Inflammatory macrophage treated with lipopolysaccharide for 1 hour (primary cell): ENCODE data around the gene GPR3.

ENCODE experiments used
- DNase-seq, 2 donors: peaks; one replicate each; pipeline ENCODE4 v3.0.0-alpha.2; 2020 to 2022

The GPR3 gene

DNA sequence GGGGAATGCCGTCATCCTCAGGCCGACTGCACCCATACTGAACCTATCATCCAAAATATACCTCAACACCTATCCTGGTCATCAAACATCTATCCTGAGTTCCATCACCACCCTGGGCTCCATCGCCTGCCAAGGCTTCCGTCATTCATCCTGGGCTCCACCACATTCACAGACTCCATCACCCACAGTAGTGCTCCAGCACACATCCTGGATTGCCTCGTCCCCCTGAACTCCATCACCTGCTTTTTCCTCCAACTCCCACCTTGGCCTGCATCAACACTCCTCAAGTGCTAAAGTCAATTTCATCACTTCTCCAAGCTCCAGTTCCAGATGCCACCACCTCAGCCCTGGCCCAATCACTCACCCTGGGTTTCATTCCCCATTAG lies 33.5 kb upstream of the GPR3 start:
- DNase-seq, result no peak

DNA sequence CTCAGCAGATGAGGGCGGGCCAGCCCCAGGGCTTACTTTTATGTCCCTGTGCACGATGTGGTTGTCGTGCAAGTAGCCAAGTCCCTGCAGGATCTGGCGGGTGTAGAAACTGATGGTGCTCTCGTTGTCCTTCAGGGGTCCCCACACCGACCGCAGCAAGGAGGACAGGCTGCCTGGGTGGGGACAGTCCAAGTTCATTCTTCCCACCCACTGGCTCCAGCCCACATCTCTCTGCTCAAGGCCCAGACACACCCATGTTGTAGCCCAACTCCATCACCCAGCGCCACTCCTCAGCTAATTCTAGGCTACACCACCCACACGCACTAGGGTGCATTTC lies 32.6 kb upstream of the GPR3 start:
- no peak for DNase-seq

DNA sequence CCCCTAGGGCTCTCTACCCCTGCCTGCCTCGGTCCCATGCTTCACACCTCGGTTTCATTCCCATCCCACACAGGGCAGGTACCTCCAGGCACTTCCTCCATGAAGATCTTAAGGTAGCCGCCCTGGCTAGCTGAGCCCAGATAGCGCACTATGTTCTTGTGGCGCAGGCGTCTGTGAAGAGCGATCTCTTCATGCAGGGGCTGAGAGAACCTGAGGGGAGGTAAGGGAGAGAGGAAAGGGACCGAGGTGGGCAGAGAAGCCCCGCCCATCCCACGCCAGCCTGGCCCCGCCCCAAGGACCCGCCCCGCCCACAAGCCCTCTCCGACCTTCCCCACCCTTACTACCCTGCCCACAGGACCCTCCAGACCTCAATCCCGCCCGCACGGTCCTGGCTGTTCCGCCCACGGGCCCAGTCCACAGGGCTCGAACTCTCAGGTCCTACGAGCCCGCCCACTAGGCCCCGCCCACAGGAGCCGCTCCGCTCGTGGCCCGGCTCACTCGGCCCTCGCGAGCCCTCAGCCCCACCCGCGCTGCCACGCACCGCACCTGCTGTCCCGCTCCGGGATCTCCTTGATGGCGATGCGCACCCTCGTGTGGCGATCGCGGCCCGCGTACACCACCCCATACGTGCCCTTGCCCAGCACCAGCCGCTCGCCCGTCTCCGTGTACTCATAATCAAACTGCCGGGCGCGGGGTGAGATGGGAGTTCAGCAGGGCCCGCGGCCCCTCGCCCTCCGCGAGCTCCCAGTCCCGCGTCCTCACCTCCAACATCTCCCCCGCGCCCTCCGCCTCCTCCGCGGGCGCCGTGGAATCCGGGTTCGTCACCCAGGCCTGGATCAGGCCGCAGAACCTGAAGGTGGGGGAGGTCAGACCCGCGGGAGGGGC lies 32.0 kb upstream of the GPR3 start:
- DNase-seq, result no peak

DNA sequence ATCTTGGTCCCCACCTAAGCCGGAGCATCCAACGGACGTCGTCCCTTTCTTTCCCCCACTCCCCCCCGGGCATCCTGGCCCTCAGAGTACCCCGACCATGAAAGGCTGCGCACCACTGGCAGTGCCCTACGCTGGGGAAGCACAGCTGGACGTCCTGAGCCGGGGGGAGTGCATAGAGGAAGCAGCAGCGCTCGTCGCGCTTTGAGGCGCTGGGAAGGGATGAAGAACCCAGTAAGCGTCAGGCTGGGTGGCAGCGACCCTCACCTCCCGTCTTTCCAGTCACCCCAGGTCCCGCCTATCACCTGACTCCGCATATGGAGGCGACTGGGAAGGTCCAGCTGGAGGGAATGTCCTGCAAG lies 31.4 kb upstream of the GPR3 start:
- DNase-seq, result no peak

DNA sequence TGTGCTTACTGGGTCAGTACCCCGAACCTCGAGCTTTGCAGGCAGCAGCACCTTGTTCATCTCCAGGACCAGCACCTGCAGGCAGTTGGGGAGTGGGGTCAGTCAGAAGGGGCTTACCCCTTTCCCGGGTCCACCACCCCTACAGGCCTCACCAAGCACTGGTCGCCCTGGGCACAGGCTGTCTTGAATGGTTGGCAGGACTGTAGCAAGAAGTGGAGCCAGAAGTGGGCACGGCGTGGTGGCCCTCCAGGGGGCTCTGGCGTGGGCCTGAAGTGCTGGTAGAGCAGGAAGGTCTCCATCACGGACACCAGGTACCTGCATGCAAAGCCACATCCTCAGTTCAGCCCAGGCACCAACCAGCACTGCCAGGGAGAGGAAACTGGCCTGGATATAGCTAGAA lies 30.9 kb upstream of the GPR3 start:
- DNase-seq, result no peak

DNA sequence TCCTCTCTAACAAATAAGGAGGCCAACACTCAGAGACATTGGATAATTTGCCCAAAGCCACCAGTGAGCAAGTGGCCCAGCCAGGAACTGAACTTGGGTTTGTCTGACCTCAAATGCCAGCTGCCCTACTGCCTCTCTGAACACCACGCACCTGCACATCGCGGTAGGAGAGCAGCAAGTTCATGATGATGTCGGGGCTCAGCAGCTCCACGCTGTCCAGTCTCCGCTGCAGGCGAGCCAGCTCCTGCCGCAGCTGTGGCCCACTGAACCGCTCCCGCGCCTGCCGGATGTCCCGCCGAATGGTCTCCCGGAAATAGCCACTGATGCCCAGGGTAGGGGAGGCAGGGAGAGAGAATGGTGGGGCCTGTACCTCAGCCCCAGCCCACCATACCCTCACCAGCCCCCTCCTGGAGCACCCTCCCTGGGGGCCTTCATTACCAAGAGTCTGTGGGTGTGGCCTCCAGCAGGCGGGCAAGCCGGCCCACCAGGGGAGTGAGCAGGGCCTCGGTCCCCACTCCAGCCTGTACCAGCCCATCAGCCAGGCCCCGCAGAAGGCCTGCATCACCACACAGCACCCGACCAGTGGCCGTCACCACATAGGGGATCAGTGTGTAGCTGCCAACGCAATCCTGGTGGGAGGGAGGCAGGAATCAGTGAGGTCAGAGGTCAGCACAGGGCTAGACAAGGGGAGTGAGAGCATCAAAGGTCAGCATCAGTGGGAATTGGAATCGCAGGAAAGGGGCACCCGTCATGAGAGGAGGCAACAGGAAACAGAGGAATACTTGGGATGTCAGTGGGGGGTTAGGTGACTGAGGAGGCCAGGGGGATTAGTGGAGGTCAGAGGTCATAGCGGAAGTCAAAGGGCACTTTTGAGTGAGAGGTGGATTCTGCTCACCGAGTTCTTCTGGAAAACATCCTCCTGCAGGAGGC lies 28.4 kb upstream of the GPR3 start:
- DNase-seq, result no peak

DNA sequence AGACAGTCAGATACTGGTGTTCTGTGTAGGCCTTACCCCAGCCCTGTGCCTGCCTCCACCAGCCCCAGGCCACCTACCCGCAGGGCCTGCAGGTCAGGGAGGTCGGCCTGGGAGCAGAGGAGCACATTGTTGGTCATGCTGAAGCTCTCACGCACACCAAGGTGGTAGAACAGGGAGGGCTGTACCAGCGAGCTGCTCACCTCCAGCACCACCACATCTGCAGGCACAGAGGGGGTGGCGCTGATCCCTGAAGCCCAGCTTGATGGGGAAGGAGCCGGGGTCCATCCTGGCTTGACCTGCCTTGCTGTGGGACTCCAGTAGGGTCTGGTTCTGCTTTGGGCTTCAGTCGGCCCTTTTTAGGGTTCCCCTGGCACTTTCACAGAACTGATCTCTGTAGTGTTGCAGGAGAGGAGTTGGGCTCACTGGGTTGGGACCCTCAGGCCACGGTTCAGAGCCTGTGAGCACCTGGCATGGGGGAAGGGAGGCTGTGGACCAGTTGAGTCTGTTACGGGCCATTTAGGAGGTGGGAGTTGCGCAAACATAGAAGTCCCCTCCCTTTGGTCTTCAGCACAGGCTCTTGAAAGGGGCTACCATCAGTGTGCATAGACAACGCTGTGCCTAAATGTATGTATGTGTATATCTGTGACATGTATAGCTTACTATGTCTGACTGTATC lies 27.6 kb upstream of the GPR3 start:
- DNase-seq, result no peak

DNA sequence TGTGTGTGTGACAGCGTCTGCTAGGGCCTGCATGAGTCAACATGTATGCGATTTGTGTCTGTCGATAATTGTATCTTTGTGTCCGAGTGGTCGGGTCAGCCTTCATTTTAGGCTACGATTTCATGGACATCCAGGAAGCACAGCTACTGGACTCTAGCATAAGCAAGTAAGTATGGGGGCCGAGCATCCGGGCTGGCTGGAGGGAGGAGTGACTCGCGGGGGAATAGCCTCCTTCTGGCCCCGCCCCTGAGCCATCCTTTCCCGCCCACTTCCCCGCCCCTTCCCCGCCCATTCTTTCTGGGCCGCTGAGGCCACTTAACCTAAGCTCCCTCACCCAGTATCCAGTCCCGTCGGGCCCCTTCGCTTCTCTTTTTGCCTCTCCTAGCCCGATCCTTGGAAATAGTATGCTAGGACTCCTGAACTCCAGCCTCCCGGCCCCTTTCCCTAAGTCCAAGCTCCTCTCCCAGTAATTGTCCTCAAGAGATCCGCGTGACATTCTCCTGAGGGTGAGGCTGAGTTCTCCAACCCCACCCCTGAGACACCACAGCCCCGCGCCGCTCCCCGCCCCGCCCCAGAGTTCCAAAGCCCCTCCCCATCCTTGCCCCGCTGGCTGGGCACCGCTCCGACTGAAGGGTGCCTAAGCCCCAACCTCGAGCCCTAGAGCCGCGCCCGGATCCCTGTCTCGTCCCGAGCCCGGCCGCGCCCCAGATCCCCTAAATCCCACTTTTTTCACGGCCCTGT lies 26.9 kb upstream of the GPR3 start:
- DNase-seq, result peak; percentile 78 to 93

DNA sequence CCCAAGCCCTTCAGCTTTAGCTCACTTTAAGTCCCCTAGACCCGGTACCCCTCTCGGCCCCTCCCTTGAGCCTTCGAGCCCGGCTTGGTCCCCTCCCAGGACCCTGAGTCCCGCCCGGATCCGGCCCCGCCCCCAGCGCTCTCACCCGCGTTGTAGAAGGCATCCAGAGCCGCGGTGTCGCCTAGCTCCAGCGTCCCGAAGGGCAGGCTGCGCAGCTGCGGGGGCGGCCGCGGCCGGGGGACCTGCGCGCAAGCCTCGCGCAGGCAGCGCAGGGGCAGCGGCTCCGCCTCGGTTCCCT lies 26.4 kb upstream of the GPR3 start:
- DNase-seq, result peak; percentile 71 to 74

DNA sequence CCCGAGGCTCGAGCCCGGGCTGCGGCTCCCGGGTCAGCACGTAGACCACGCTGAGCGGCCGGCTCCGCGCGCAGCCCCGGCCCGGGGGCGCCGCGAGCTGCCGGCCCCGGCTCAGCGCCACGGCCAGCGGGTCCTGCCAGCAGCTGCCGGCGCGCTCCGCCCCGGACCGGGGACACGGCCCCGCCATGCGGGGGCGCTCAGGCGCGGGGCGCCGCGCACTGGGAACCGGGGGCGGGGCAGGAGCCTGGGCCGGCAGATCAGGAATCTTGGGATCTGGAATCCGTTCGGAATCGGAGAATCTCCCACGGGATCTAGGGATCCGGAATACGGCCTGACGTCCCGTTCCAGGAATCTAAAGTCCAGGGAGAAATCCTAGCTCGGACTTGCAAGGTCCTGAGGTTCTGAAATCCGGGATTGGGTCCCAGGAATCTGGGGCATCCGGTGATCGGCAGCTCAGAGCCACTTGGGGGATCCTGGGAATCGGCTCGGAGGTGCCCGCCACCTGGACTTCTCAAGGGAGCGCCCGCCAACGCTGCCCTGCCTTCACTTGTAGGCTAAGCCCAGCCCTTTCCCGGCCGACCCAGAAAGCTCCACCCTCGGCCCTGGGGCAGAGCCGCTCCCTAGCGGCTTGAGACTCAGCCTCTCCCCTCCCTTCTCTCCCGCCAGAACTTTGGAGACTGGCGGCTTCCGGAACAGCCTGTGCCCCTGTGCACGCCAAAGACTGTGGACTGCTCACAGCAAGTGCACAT lies 25.8 kb upstream of the GPR3 start, which contains the start of gene MAP3K6:
Gene MAP3K6 (minus strand): TSS at position 551 of the 749 bp plus-strand sequence. CDS start 364 bp downstream, at position 187.
- DNase-seq, result peak; percentile 56 to 59

DNA sequence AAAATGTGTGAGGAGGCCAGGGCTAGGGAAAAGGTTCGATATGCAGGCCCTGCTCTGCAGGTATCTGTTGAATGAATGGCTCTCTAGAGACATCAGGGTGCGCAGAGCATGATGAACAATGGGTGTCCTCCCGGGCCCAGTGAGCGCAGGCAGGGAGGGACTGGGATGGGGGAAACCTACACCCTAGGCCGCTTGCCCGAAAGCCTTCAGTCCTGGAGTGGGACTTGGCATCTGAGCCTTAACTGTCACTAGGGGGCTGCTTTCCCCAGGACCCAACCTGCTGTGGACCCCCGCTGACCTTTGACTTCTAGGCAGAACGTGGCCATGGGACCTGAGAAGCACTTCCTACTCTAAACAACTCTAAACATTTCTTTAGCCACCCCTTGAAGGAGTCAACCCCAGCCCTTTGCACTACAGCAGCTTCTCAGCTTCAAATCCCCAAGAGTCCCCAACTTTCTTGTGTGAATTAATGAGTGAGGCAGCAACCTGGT lies 25.2 kb upstream of the GPR3 start:
- no peak for DNase-seq

DNA sequence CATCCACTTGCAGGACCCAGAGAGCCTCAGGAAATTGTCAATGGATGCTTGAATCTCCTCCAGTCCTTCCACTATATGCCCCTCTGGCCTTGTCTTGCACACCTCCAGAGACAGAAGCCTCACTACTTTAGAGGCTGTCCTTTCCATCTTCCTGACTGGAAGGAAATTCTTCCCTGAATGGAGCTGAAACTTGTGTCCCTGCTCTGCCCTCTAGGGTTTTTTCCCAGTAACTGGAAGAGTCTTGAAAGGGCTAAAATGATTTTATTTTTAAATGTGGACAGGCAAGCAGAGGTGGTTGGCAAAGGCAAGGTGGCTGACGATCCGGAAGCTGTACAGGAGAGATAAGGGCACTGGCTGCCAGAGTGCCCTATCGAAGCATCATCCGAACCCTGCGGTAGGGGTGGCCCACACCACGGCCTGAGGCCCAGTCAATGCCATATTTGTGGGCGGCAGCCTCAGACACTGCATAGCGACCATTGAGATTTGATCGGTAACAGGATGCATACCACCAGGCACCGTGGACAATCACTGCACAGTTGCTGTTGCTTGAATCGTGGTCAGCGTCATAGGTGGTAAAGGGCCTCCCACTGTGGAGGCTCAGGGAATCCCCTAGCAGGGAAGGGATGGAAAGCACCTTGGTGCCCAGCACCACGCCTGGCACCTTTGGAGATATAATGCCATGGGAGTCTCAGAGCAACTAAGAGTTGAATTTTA lies 23.4 kb upstream of the GPR3 start:
- no peak for DNase-seq

DNA sequence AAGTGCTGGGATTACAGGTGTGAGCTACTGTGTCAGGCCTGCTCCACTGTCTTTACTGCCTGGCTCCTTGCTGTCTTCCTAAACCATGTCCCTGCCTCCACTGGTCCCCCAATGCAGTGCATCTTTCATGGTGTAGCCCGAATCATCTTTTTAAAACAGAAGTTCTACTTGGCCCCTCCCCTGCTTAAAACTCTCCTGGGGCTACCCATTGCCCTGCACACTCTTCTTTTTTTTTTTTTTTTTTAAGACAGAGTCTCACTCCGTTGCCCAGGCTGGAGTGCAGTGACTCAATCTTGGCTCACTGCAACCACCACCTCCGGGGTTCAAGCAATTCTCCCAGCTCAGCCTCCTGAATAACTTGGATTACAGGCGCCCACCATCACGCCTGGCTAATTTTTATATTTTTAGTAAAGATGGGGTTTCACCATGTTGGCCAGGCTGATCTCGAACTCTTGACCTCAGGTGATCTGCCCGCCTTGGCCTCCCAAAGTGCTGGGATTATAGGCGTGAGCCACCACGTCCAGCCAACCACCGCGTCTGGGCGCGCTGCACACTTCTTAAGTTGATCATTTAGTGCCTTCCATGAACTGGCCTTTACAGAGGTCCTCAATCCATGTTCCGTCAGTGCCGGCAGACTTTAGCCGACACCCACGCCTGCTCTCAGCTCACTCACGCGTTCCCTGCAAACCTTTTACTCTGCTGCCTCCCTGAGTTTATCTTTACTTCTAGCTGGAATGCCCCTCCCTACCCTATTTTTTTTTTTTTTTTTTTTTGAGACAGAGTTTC lies 20.2 kb upstream of the GPR3 start:
- DNase-seq, result no peak

DNA sequence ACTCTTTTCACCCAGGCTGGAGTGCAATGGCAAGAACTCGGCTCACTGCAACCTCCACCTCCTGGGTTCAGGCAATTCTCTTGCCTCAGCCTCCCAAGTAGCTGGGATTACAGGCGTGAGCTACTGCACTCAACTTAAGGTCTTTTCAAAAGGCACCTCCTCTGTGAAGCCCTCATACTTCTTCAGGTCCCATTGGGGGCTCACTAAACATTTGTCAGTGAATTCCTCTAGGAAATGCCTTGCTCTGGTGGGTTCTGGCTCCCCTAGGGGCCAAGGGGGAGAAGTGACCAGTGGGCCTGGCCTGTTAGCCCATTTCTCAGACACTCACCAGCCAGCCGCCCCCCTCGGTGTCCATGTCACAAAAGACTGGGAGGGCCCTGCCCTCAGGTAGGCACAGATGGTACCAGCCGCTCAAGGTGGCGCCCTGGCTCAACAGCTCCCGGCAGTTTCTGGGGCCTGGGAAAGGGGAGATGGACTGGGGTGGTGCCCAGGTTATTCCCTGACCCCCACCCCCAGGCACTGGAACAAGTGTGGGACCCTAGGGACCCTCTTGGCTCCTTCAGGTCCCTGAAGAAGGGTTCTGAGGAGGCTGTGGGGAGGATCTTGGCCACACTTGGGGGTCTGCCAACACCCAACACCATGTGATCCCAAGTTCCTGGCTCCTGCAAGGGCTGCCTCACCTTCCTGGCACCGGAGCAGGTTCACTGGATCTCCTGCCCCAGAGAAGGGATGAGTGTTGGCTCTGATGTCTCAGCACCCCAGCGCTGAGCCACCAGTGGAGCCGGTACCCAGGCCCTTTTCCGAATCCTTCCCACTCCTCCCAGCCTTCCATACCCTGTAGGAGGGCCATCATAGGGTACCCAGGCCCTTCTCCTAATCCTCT lies 19.4 kb upstream of the GPR3 start:
- no peak for DNase-seq

DNA sequence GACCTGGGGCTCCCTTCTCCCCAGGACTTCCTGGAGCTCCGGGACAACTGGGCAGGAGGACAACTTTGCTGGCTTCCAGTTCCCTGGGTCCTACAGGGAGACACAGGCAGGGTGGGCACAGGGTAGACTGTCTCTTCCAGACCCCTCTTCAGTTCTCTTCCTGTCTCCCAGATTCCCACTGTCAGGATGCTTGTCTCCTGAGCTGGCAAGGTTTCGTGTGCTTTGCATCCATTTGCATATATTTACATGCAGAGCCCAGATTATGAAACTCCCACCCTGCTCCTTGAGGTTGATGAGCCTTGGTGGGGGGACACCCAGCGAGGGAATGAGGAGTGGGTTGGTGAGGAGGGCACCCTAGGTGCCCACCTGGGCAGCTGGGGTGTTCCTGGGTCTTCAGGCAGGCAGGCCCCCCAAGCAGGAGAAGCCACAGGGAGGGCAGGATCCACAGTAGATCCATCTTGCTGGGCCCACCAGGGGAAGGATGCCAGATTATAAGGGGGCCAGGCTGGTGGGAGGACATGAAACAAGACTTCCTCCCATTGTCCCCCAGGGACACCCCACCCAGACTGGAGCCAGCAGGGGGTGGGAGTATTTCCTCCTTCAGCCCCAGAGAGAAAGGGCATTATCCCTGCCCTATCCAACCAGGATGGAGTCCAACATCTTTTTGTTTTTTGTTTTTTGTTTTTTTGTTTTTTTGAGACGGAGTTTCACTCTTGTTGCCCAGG lies 17.9 kb upstream of the GPR3 start, which contains the start of gene FCN3:
Gene FCN3 (minus strand): TSS at position 463 of the 725 bp plus-strand sequence. CDS start 6 bp downstream, at position 457.
- no peak for DNase-seq

DNA sequence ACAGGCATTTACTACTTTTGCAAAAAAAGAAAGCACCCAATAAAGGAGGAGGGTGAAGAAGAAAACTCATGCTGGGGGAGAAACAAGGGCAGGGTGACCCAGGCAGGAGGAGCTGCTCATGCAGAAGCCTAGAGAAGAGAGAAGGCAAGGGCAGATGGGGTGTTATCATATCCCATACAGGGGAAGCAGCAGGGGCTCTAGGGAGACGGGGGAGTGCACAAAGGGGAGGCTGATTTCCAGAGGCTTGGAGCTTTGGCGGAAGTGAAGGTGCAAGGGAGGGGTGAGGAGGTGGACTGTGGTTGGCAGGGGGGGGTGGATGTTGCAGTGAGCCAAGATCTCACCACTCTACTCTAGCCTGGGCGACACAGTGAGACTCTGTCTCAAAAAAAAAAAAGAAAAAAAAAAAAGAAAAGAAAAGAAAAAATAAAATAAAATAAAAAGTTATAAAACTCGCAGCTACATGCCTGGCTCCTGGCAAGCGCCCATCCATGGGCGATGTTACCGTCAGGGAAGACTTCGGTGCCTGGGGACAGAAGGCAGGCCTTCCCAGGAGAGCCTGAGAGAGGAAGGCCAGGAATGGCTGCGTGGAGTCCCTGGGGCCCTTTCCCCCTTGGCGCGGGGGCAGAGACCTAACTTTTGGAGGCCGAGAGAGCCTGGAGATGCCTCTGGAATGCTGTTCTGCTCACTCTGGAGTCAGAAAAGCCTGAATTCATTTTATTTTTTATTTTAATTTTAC lies 14.5 kb upstream of the GPR3 start:
- no peak for DNase-seq

DNA sequence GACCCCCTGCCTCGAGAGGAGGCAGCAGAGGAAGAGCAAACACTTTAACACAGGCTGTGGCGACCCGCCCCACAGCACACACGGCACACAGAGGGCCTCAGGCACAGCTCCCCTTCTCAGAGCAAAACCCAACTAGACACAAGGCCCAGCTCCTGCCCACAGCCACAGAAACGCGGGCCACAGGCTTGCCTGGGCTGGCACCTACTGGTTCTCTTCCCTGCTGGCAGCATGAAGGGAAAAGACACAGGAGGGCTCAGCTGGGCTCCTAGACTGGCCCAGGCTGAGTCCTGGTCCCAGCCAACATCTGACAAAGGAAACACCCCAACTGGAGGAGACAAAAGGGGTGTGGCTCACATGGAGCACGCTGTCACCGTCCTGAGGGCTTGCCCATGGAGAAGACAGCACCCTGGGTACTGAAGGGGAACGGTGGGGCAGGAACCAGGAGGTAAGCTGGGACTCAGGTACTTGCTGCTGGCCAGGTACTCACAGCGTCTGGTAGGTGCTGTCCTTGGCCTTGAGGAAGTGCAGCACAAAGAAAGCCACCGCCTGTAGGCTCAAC lies 12.8 kb upstream of the GPR3 start:
- DNase-seq, result no peak
